HG03280 (cell line): ENCODE data around the gene UBAP1.
"Not testable (repeated sequence)": the region's sequence is repeated elsewhere in the genome, so short reads cannot be mapped to it uniquely, and the experiment has no call there.

Experiments used
- ATAC-seq: cut with Tn5 transposase; IDR thresholded peaks from one replicate; pipeline ENCODE4 v1.9.1; 2021; ENCODE audit warnings: mild to moderate bottlenecking, moderate library complexity; ENCODE audit not compliant: unreplicated experiment

UBAP1 gene

DNA sequence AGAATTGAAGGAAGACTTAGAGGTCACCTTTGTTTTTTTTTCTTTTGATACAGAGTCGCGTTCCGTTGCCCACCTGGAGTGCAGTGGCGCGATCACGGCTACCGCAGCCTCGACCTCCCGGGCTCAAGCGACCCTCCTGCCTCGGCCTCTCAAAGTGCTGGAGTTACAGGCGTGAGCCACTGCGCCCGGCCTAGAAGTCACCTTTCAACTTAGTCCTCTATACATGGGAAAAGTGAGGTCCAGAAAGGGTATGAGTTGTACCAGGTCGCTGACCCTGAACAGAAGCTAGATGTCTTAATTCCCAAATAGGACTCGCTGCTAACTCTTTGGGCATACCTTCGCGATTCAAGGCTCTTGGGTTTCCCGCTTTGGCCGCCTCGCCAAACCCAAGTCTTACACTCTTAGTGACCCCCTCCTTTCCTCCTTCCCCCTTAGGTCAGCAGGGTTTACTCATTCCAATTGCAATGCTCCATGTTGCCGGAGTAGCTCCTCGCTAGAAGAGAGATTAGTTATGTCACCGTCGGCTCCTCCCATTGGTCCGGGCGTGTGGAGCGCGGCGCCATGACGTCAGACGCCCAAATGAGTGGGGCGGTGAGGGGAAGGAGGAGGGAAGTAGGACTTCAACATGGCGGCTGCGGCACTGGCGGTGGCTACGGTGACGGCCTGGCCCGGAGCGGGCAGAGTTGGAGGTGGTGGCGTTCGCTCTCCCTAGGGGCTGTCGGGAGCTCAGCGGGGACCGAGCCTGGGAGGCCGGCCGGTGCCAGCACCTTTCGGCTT lies at the start of gene UBAP1:
Gene UBAP1, plus strand, starts transcription at position 608 of the 777 bp plus-strand sequence. CDS start 41,872 bp downstream, outside the sequence.
- ATAC-seq: peak; percentile 99

DNA sequence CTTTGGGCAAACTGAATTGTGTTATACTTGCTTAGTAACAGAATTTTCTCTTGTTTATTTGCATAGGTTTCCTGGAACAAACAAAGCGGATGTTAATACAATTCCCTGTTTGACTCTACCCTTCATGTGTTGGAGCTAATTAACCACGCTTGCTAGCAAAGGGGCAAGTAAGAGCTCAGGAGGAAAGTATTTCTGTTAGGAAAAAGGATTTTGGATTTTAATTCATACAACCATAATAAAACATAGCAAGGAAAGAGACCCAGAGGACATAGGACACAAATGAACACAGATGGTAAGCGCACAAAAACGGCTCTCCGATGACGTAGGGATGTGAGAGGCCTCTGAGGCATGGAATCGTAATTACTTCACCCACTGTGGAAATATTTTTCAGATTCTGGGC lies 47.3 kb upstream of the UBAP1 start:
- no peak for ATAC-seq

GRCh38 chr9:34133436-34133949 lies 45.4 kb upstream of the UBAP1 start:
- no peak for ATAC-seq

DNA sequence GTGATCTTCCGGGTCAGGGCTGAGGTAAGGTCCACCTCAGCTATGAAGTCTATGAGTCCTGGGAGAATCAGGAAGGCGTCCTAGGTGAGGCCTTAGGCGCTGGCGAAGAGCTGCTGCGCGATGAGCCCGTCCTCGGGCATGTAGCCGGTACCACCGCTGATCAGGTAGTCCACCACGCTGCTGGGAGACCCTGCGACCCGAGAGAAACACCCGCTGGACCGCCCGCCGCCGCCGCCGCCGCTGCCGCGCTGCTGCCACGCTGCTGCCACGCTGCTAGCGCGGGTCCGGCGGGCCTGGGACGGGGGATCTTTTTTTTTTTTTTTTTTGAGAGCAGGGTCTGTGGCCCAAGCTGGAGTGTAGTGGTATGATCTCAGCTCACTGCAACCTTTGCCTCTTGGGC lies 44.3 kb upstream of the UBAP1 start:
- no peak for ATAC-seq

DNA sequence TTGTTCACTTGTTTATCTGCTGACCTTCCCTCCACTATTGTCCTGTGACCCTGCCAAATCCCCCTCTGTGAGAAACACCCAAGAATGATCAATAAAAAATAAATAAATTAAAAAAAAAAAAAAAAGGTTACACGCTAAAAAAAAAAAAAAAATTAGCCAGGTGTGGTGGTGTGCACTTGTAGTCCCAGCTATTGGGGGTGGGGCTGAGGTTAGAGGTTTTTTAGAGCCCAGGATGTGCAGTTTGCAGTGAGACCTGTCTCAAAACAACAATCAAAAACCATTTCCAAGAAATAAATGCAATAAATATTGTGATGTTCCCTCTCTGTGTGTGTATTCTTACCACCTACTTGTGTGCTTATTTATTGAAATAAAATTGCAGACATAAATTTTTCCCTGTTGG lies 40.2 kb upstream of the UBAP1 start:
- not testable (repeated sequence) for ATAC-seq

DNA sequence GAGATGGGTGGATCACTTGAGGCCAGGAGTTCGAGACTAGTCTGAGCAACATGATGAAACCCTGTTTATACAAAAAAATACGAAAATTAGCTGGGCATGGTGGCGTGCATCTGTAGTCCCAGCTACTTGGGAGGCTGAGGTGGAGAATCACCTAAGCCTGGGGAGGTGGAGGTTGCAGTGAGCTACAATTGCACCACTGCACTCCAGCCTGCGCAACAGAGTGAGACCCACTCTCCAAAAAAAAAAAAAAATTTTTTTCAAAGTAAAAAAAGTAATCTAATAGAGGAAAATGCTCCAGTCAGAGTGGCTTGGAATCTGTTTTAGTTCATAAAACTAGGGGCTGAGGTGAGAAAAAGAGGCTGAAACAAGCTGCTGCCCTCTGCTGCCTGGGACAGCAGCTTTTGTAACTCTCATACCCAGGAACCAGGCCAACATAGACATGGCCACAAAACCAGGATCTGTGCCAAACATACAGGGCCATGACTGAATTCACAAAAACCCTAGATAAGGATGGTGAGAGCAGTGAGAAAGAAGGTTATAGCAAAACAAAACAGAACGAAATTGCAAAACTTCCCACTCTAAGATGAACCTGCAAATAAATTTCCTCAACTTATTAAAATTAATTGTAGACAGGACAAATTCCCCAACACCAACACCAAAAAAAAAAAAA lies 39.2 kb upstream of the UBAP1 start:
- ATAC-seq: no peak

- no peak for ATAC-seq
Measured at GRCh38 chr9:34140853-34141252, 38.0 kb upstream of the UBAP1 start.

GRCh38 chr9:34143116-34143515 lies 35.7 kb upstream of the UBAP1 start:
- no peak for ATAC-seq

- ATAC-seq: no peak
Measured at GRCh38 chr9:34145165-34145564, 33.7 kb upstream of the UBAP1 start.

GRCh38 chr9:34151398-34151797 lies 27.4 kb upstream of the UBAP1 start:
- ATAC-seq: no peak

DNA sequence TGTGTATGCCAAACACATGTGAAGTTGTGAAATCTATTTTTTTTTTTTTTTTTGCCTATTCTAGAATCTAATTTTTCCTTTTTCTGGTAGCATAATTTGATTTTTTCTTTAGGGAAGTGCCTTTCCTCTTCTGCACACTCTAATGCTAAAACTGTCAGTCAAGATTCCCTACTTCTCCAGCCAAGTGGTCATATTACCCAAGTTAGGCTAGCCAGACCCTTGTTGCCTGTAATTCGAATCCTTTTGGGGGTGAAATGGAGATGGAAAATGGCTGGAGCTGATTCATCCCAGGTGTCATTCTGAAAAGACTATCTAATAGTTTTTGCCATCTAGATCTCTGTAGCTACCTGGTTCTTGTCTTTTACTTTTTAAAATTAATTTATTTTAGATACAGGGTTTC lies 24.8 kb upstream of the UBAP1 start:
- no peak for ATAC-seq

GRCh38 chr9:34157318-34157717 lies 21.5 kb upstream of the UBAP1 start:
- ATAC-seq: no peak

DNA sequence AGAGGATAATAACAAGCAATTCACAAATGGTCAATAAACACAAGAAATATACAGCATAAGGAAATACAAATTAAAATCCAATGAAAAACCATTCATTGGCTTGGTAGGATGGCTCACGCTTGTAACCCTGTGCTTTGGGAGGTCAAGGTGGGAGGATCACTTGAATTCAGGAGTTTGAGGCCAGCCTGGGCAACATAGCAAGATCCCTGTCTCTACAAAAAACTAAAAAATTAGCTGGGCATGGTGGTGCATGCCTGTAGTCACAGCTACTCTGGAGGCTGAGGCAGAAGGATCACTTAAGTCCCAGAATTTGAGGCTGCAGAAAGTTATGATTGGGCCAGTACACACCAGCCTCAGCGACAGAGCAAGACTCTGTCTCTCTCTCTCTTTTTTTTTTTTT lies 20.9 kb upstream of the UBAP1 start:
- ATAC-seq: no peak

DNA sequence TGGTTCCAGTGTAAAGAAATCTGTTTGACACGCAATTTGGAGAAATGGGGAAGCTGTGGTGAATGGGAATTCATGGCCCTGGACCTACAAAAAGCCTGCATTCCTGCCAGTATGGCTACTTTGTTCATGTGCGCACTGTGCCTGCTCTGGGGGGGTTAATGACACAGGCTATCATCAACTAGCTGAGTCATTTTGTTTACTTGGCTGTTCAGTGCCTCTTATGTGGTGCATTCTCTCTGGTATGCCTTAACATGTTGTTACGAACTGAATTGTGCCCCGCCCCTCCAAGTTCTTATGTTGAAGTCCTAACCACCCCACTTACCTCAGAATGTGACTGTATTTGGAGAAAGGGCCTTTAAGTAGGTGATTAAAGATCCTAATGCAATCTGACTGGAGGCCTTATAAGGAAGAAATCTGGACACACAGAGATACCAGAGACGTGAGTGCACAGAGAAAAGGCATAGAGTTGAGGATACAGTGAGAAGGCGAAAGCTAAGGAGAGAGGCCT lies 20.4 kb upstream of the UBAP1 start:
- no peak for ATAC-seq

GRCh38 chr9:34163434-34163833 lies 15.4 kb upstream of the UBAP1 start:
- ATAC-seq: no peak

- no peak for ATAC-seq
Measured at GRCh38 chr9:34169125-34169524, 9.7 kb upstream of the UBAP1 start.

GRCh38 chr9:34170237-34170991 lies 8.4 kb upstream of the UBAP1 start:
- ATAC-seq: no peak

- ATAC-seq: no peak
Measured at GRCh38 chr9:34171753-34172535, 6.9 kb upstream of the UBAP1 start.

GRCh38 chr9:34176089-34176488 lies 2.8 kb upstream of the UBAP1 start:
- ATAC-seq: no peak

DNA sequence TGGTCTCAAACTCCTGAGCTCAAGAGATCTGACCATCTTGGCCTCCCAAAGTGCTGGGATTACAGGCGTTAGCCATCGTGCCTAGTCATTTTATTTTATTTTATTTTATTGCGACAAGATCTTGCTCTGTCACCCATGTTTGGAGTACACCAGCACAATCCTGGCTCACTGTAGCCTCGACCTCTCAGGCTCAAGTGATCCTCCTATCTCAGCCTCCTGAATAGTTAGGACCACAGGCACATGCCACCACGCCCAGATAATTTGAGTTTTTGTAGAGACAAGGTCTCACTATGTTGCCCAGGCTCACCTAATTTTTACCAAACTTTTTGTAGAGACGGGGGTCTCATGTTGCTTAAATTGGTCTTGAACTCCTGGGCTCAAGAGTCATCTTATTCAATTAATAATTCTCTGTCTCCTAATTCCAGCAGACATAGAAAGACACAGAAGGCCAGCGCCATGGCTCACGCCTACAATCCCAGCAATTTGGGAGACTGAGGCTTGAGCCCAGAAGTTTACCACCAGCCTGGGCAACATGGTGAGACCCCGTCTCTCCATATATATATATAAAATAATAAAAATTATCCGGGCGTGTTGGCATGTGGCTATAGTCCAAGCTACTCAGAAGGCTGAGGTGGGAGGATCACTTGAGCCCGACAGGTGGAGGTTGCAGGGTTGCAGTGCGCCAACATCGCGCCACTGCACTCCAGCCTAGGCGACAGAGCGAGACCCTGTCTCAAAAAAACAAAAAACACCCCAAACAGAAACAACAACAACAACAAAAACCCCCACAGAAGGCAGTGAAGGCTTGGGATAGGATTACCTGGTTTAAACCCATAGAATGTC lies 1.0 kb upstream of the UBAP1 start:
- ATAC-seq: no peak
